Stimulated activated naive CD8-positive, alpha-beta T cell treated with anti-CD3 and anti-CD28 coated beads, Interleukin-15, Interleukin-2, amounts not matched to agents 100 ng/mL and 50 ng/mL, for 24 hours (primary cell): ENCODE results near the gene AIRE.
"Not testable (repeated sequence)": the region's sequence is repeated elsewhere in the genome, so short reads cannot be mapped to it uniquely, and the experiment has no call there.

Experiments
- H3K27ac Mint-ChIP-seq: one replicate; pipeline ENCODE4 v1.8.0; 2021; ENCODE audit warnings: mild to moderate bottlenecking, mixed read lengths
- H3K27me3 Mint-ChIP-seq: one replicate; pipeline ENCODE4 v1.8.0; 2021; ENCODE audit warnings: mixed read lengths
- H3K36me3 Mint-ChIP-seq: one replicate; pipeline ENCODE4 v1.8.0; 2021; ENCODE audit warnings: low read depth, mixed read lengths
- H3K4me1 Mint-ChIP-seq: one replicate; pipeline ENCODE4 v1.8.0; 2021; ENCODE audit warnings: low read depth, mixed read lengths
- H3K4me3 Mint-ChIP-seq: one replicate; pipeline ENCODE4 v1.8.0; 2021; ENCODE audit warnings: mild to moderate bottlenecking, mixed read lengths
- H3K9me3 Mint-ChIP-seq: one replicate; pipeline ENCODE4 v1.8.0; 2021; ENCODE audit warnings: mixed read lengths

The AIRE gene

GRCh38 chr21:44295163-44295573 lies 9.5 kb downstream of the AIRE start:
- no peaks in the 10 kb centered on the region for H3K27me3 Mint-ChIP-seq
- H3K9me3 Mint-ChIP-seq = no peaks in the 10 kb centered on the region
- no peak overlapping the region for H3K4me3 Mint-ChIP-seq
- peaks cover 27% of the 10 kb centered on the region for H3K4me1 Mint-ChIP-seq
- H3K36me3 Mint-ChIP-seq = no peaks in the 10 kb centered on the region
- no peak overlapping the region for H3K27ac Mint-ChIP-seq

- Mint-ChIP-seq H3K27ac (no peak overlapping the region), H3K4me1 (peaks cover 27% of the 10 kb centered on the region), H3K4me3 (no peak overlapping the region)
These were observed 10.0 kb downstream of the AIRE start for GRCh38 chr21:44295646-44296045.

GRCh38 chr21:44296103-44296519 lies 10.4 kb downstream of the AIRE start:
- no peak overlapping the region for H3K4me3 Mint-ChIP-seq
- H3K27me3 Mint-ChIP-seq = no peaks in the 10 kb centered on the region
- no peak overlapping the region for H3K27ac Mint-ChIP-seq
- no peaks in the 10 kb centered on the region for H3K36me3 Mint-ChIP-seq
- H3K4me1 Mint-ChIP-seq = peaks cover 31% of the 10 kb centered on the region
- no peaks in the 10 kb centered on the region for H3K9me3 Mint-ChIP-seq

More at GRCh38 chr21:44295646-44296045, 10.0 kb downstream of the AIRE start:
- no peaks in the 10 kb centered on the region for H3K9me3 Mint-ChIP-seq
- no peaks in the 10 kb centered on the region for H3K36me3 Mint-ChIP-seq
- H3K27me3 Mint-ChIP-seq = no peaks in the 10 kb centered on the region

GRCh38 chr21:44296916-44297315 lies 11.2 kb downstream of the AIRE start:
- no peaks in the 10 kb centered on the region for H3K9me3 Mint-ChIP-seq
- H3K36me3 Mint-ChIP-seq = no peaks in the 10 kb centered on the region
- no peaks in the 10 kb centered on the region for H3K27me3 Mint-ChIP-seq
- no peak overlapping the region for H3K27ac Mint-ChIP-seq
- no peak overlapping the region for H3K4me3 Mint-ChIP-seq
- H3K4me1 Mint-ChIP-seq = peaks cover 38% of the 10 kb centered on the region

- no peak overlapping the region for H3K4me3 Mint-ChIP-seq
- H3K4me1 Mint-ChIP-seq = peaks cover 46% of the 10 kb centered on the region
- H3K36me3 Mint-ChIP-seq = no peaks in the 10 kb centered on the region
- no peaks in the 10 kb centered on the region for H3K9me3 Mint-ChIP-seq
- H3K27ac Mint-ChIP-seq = peak overlapping the region; percentile 47
- no peaks in the 10 kb centered on the region for H3K27me3 Mint-ChIP-seq
These were observed 12.0 kb downstream of the AIRE start for GRCh38 chr21:44297525-44298290.

- Mint-ChIP-seq H3K9me3 (no peaks in the 10 kb centered on the region), H3K36me3 (no peaks in the 10 kb centered on the region), H3K27ac (peak overlapping the region; percentile 47), H3K4me1 (peaks cover 51% of the 10 kb centered on the region), H3K4me3 (peak overlapping the region; percentile 37), H3K27me3 (no peaks in the 10 kb centered on the region)
These were observed 12.6 kb downstream of the AIRE start for GRCh38 chr21:44298301-44298700.

GRCh38 chr21:44299085-44299457 lies 13.4 kb downstream of the AIRE start:
- Mint-ChIP-seq H3K9me3 (no peaks in the 10 kb centered on the region), H3K27ac (peak overlapping the region; percentile 97), H3K4me3 (peak overlapping the region; percentile 85), H3K4me1 (peaks cover 56% of the 10 kb centered on the region), H3K36me3 (no peaks in the 10 kb centered on the region), H3K27me3 (no peaks in the 10 kb centered on the region)

GRCh38 chr21:44299458-44300261 lies 14.0 kb downstream of the AIRE start, which contains the start of gene PFKL:
PFKL (plus strand) TSS chr21:44300053; CDS start chr21:44300106, 53 bp downstream.
- H3K27ac Mint-ChIP-seq = peak within 1 kb of the TSS; percentile 97
- H3K4me1 Mint-ChIP-seq = peaks cover 56% of the 10 kb centered on the region
- no peaks in the 10 kb centered on the region for H3K27me3 Mint-ChIP-seq
- peak within 1 kb of the TSS; percentile 85 for H3K4me3 Mint-ChIP-seq
- no peaks in the 10 kb centered on the region for H3K36me3 Mint-ChIP-seq
- no peaks in the 10 kb centered on the region for H3K9me3 Mint-ChIP-seq

GRCh38 chr21:44300262-44300959 lies 14.7 kb downstream of the AIRE start:
- H3K4me1 Mint-ChIP-seq = peaks cover 58% of the 10 kb centered on the region
- peaks cover 4% of the 10 kb centered on the region for H3K36me3 Mint-ChIP-seq
- H3K27me3 Mint-ChIP-seq = no peaks in the 10 kb centered on the region
- H3K27ac Mint-ChIP-seq = peak overlapping the region; percentile 58
- H3K9me3 Mint-ChIP-seq = no peaks in the 10 kb centered on the region
- peak overlapping the region; percentile 84 for H3K4me3 Mint-ChIP-seq

GRCh38 chr21:44301141-44301540 lies 15.5 kb downstream of the AIRE start:
- Mint-ChIP-seq H3K27me3 (no peaks in the 10 kb centered on the region), H3K4me1 (peaks cover 56% of the 10 kb centered on the region), H3K9me3 (no peaks in the 10 kb centered on the region), H3K4me3 (peak overlapping the region; percentile 84), H3K36me3 (peaks cover 4% of the 10 kb centered on the region), H3K27ac (peak overlapping the region; percentile 58)

GRCh38 chr21:44301961-44302406 lies 16.3 kb downstream of the AIRE start:
- no peaks in the 10 kb centered on the region for H3K27me3 Mint-ChIP-seq
- H3K27ac Mint-ChIP-seq = peak overlapping the region; percentile 40
- H3K9me3 Mint-ChIP-seq = no peaks in the 10 kb centered on the region
- H3K4me1 Mint-ChIP-seq = peaks cover 56% of the 10 kb centered on the region
- H3K36me3 Mint-ChIP-seq = peaks cover 4% of the 10 kb centered on the region
- peak overlapping the region; percentile 32 for H3K4me3 Mint-ChIP-seq

GRCh38 chr21:44302573-44303401 lies 17.1 kb downstream of the AIRE start:
- H3K27me3 Mint-ChIP-seq, H3K36me3 Mint-ChIP-seq, H3K27ac Mint-ChIP-seq, H3K9me3 Mint-ChIP-seq: not testable (repeated sequence)
- Mint-ChIP-seq H3K4me1 (peaks cover 50% of the 10 kb centered on the region), H3K4me3 (peak overlapping the region; percentile 32)

GRCh38 chr21:44303490-44303981 lies 17.9 kb downstream of the AIRE start:
- H3K4me3 Mint-ChIP-seq = no peak overlapping the region
- no peak overlapping the region for H3K27ac Mint-ChIP-seq
- no peaks in the 10 kb centered on the region for H3K27me3 Mint-ChIP-seq
- peaks cover 43% of the 10 kb centered on the region for H3K4me1 Mint-ChIP-seq
- peaks cover 12% of the 10 kb centered on the region for H3K36me3 Mint-ChIP-seq
- no peaks in the 10 kb centered on the region for H3K9me3 Mint-ChIP-seq

- Mint-ChIP-seq H3K27ac (no peak overlapping the region), H3K4me3 (no peak overlapping the region), H3K36me3 (peaks cover 12% of the 10 kb centered on the region), H3K9me3 (no peaks in the 10 kb centered on the region), H3K4me1 (peaks cover 39% of the 10 kb centered on the region), H3K27me3 (no peaks in the 10 kb centered on the region)
These were observed 18.4 kb downstream of the AIRE start for GRCh38 chr21:44304011-44304616.
